HEK293 (cell line): ENCODE measurements around the gene ZNF644.
"Not testable (repeated sequence)": the region's sequence is repeated elsewhere in the genome, so short reads cannot be mapped to it uniquely, and the experiment has no call there.

Source experiments
- CTCF ChIP-seq: fragments of 450-650 bp; formaldehyde crosslinking; IDR thresholded peaks from 2 replicates; pipeline ENCODE4 v1.5.1; 2016; ENCODE audit warnings: missing biosample characterization, missing genetic modification characterization
- KLF10 ChIP-seq: fragments of 450-650 bp; IDR thresholded peaks from 2 replicates; pipeline ENCODE4 v1.5.1; 2018; ENCODE audit warnings: missing biosample characterization, mild to moderate bottlenecking, missing genetic modification characterization
- MYNN ChIP-seq: fragments of 450-650 bp; formaldehyde crosslinking; IDR thresholded peaks from 2 replicates; pipeline ENCODE4 v1.5.1; 2016; ENCODE audit warnings: missing biosample characterization, missing genetic modification characterization, borderline replicate concordance
- SETDB1 ChIP-seq: IDR thresholded peaks from one replicate; pipeline ENCODE4 v1.6.1; 2017; ENCODE audit warnings: mild to moderate bottlenecking, low read length, moderate library complexity, mixed read lengths; ENCODE audit not compliant: insufficient read length
- YY1 ChIP-seq: fragments of 450-650 bp; formaldehyde crosslinking; IDR thresholded peaks from 2 replicates; pipeline ENCODE4 v1.5.1; 2018; ENCODE audit warnings: missing biosample characterization, missing genetic modification characterization
- ZNF211 ChIP-seq: fragments of 450-650 bp; formaldehyde crosslinking; IDR thresholded peaks from 2 replicates; pipeline ENCODE4 v1.5.1; 2016; ENCODE audit warnings: low read depth, missing biosample characterization, missing genetic modification characterization
- ZNF670 ChIP-seq: fragments of 450-650 bp; formaldehyde crosslinking; IDR thresholded peaks from 2 replicates; pipeline ENCODE4 v1.5.1; 2016; ENCODE audit warnings: missing biosample characterization, missing genetic modification characterization, low read depth
- ZNF791 ChIP-seq: fragments of 450-650 bp; formaldehyde crosslinking; IDR thresholded peaks from 2 replicates; pipeline ENCODE4 v1.5.1; 2016; ENCODE audit warnings: missing biosample characterization, missing genetic modification characterization
- TF ChIP-seq, protein P1 (sequence below): fragments of 450-650 bp; formaldehyde crosslinking; IDR thresholded peaks from 2 replicates; pipeline ENCODE4 v1.5.1; 2017; ENCODE audit warnings: missing biosample characterization, missing genetic modification characterization
- TF ChIP-seq, protein P2 (sequence below): fragments of 450-650 bp; formaldehyde crosslinking; IDR thresholded peaks from 2 replicates; pipeline ENCODE4 v1.5.1; 2016; ENCODE audit warnings: missing biosample characterization, missing genetic modification characterization

DNA sequence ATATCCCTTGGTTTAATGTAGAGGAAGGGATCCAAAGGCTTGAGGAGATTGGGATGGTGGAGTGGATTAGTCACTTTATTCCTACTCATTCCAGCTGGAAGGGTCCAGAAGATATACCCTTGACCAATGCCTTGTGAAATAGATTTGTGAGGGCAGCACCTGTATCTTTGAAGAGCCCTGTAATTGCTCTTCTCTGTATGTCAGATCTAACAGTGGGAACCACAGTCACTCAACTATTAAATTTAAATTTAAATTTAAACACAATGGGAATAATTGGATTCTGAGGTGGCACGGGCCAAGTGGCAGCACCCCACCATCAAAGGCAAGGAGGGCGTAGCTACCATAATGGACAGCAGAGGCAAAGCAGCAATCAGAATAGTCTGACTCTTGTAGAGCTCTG, 20.5 kb upstream of the ZNF644 start:
- TF ChIP-seq KLF10 (tag by site-specific recombination); YY1 (tag by site-specific recombination); MYNN; CTCF (tag by site-specific recombination); ZNF211; SETDB1; ZNF791; ZNF670 (tag by site-specific recombination): not testable (repeated sequence)
- TF ChIP-seq, protein P1, sequence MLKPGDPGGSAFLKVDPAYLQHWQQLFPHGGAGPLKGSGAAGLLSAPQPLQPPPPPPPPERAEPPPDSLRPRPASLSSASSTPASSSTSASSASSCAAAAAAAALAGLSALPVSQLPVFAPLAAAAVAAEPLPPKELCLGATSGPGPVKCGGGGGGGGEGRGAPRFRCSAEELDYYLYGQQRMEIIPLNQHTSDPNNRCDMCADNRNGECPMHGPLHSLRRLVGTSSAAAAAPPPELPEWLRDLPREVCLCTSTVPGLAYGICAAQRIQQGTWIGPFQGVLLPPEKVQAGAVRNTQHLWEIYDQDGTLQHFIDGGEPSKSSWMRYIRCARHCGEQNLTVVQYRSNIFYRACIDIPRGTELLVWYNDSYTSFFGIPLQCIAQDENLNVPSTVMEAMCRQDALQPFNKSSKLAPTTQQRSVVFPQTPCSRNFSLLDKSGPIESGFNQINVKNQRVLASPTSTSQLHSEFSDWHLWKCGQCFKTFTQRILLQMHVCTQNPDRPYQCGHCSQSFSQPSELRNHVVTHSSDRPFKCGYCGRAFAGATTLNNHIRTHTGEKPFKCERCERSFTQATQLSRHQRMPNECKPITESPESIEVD (tag by site-specific recombination): not testable (repeated sequence)
- TF ChIP-seq, protein P2, sequence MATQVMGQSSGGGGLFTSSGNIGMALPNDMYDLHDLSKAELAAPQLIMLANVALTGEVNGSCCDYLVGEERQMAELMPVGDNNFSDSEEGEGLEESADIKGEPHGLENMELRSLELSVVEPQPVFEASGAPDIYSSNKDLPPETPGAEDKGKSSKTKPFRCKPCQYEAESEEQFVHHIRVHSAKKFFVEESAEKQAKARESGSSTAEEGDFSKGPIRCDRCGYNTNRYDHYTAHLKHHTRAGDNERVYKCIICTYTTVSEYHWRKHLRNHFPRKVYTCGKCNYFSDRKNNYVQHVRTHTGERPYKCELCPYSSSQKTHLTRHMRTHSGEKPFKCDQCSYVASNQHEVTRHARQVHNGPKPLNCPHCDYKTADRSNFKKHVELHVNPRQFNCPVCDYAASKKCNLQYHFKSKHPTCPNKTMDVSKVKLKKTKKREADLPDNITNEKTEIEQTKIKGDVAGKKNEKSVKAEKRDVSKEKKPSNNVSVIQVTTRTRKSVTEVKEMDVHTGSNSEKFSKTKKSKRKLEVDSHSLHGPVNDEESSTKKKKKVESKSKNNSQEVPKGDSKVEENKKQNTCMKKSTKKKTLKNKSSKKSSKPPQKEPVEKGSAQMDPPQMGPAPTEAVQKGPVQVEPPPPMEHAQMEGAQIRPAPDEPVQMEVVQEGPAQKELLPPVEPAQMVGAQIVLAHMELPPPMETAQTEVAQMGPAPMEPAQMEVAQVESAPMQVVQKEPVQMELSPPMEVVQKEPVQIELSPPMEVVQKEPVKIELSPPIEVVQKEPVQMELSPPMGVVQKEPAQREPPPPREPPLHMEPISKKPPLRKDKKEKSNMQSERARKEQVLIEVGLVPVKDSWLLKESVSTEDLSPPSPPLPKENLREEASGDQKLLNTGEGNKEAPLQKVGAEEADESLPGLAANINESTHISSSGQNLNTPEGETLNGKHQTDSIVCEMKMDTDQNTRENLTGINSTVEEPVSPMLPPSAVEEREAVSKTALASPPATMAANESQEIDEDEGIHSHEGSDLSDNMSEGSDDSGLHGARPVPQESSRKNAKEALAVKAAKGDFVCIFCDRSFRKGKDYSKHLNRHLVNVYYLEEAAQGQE: not testable (repeated sequence)
